ENCODE data around the gene SLC15A4. TPM values are rescaled to one million over a fixed set of nuclear protein-coding genes. Genes with fewer than 3 reads are reported as not detected.

The SLC15A4 gene
- total and polyA plus RNA-seq, 2 of the 4 experiments (the other 2 are of a cell fraction): 15.4 to 21.9 TPM

- Histone ChIP-seq H3K9me1 (ENCODE audit: insufficient read depth, low read length) (no peaks in the 10 kb centered on the region), H4K5ac (ENCODE audit: low read depth, low read length) (no peak overlapping the region), H2BK120ac (ENCODE audit: low read depth, low read length) (no peak overlapping the region), H3K23ac (ENCODE audit: low read depth, low read length) (no peak overlapping the region), H3K4ac (ENCODE audit: low read depth, low read length) (no peak overlapping the region), H3K9ac (ENCODE audit: low read depth, low read length) (no peak overlapping the region), H2BK15ac (ENCODE audit: low read depth, low read length) (no peak overlapping the region), H3K4me3 (ENCODE audit: insufficient read depth, low read depth, low read length) (no peak overlapping the region), H2BK20ac (ENCODE audit: low read depth, low read length) (no peak overlapping the region), H2AK9ac (replicated peaks; ENCODE audit: low read depth, low read length, poor library complexity) (no peak overlapping the region), H3K27ac (ENCODE audit: insufficient read depth, low read length) (no peak overlapping the region), H3K4me2 (ENCODE audit: low read depth, low read length) (no peak overlapping the region), H4K20me1 (ENCODE audit: insufficient read depth, low read length) (no peaks in the 10 kb centered on the region), H4K91ac (ENCODE audit: insufficient read depth, low read depth, low read length) (no peak overlapping the region), H3K4me1 (ENCODE audit: control insufficient read depth, insufficient read depth, low read length) (no peaks in the 10 kb centered on the region), H4K8ac (ENCODE audit: low read depth in 2 of 2, low read length in 2 of 2) (no peak overlapping the region), H2AFZ (replicated peaks; ENCODE audit: low read length, poor library complexity) (no peak overlapping the region), H3K9me3 (ENCODE audit: control insufficient read depth, insufficient read depth, low read length) (peaks cover 14% of the 10 kb centered on the region; the same call in 1 of the 2 replicates), H3K36me3 (ENCODE audit: control insufficient read depth, insufficient read depth, low read length) (no peaks in the 10 kb centered on the region), H3K79me1 (ENCODE audit: low read depth in 1 of 2, low read length in 2 of 2) (no peaks in the 10 kb centered on the region), H3K56ac (ENCODE audit: extremely low read depth, insufficient read depth, low read length) (no peak overlapping the region), H3K14ac (replicated peaks; ENCODE audit: low read depth, low read length) (no peak overlapping the region), H2AK5ac (ENCODE audit: low read depth, low read length) (no peak overlapping the region), H3K18ac (ENCODE audit: low read depth, low read length) (no peak overlapping the region), H2BK5ac (ENCODE audit: low read depth, low read length, poor library complexity, severe bottlenecking) (no peak overlapping the region), H3K27me3 (ENCODE audit: control insufficient read depth, insufficient read depth, low read length) (no peaks in the 10 kb centered on the region)
- DNase-seq (no peak), ATAC-seq (ENCODE audit: low read depth) (no peak)
- intact Hi-C loops (cut with micrococcal nuclease) (no loop called here), dilution Hi-C loops (cut with HindIII; ENCODE audit: low sequenced_read_pairs, unreplicated experiment) (no loop called here), in situ Hi-C loops (cut with MboI; ENCODE audit: low sequenced_read_pairs) (no loop called here)
- no TSS peak for BruUV-seq (replicated peaks)
- CTCF ChIA-PET: no interaction called here
- WGBS, 2 experiments (ENCODE audit: extremely low coverage in 2 of 2, insufficient read length in 1 of 2): no CpG with 5 or more reads among the region's 12 CpGs
- TF ChIP-seq RAD21 (IDR thresholded peaks at IDR 0.05; ENCODE audit: low read length) (no peak), NFE2L2 (IDR thresholded peaks at IDR 0.05; ENCODE audit: low read depth, low read length) (no peak), FOS (IDR thresholded peaks at IDR 0.05; ENCODE audit: low read depth, low read length) (no peak), MAFK (IDR thresholded peaks at IDR 0.05; ENCODE audit: low read depth, low read length) (no peak), BHLHE40 (IDR thresholded peaks at IDR 0.05; ENCODE audit: low read depth, low read length) (no peak), SMC3 (IDR thresholded peaks at IDR 0.05; ENCODE audit: low read depth, low read length) (no peak), USF2 (IDR thresholded peaks at IDR 0.05; ENCODE audit: low read depth, low read length) (no peak), MXI1 (IDR thresholded peaks at IDR 0.05; ENCODE audit: borderline replicate concordance, low read depth, low read length) (no peak)
- TF ChIP-seq, protein P1, sequence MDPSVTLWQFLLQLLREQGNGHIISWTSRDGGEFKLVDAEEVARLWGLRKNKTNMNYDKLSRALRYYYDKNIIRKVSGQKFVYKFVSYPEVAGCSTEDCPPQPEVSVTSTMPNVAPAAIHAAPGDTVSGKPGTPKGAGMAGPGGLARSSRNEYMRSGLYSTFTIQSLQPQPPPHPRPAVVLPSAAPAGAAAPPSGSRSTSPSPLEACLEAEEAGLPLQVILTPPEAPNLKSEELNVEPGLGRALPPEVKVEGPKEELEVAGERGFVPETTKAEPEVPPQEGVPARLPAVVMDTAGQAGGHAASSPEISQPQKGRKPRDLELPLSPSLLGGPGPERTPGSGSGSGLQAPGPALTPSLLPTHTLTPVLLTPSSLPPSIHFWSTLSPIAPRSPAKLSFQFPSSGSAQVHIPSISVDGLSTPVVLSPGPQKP (IDR thresholded peaks at IDR 0.05; ENCODE audit: borderline replicate concordance, low read depth, low read length): no peak
- POLR2A ChIA-PET (ENCODE audit: unreplicated experiment): no interaction called here
These were observed 56.8 kb downstream of the SLC15A4 start for GRCh38 chr12:128766738-128767501.

Measured in IMR-90 (cell line).